Astrocyte (in vitro differentiated cells and primary cell): ENCODE data around the gene F10.

Experiments used
- EZH2 ChIP-seq: IDR thresholded peaks from 2 replicates; pipeline ENCODE4 v1.6.1; 2012; ENCODE audit warnings: mild to moderate bottlenecking, low read length, inconsistent platforms; ENCODE audit not compliant: insufficient read depth
- TF ChIP-seq, protein P1 (sequence below): IDR thresholded peaks from 2 replicates; pipeline ENCODE4 v1.5.1; 2011; ENCODE audit warnings: low read depth, mild to moderate bottlenecking, inconsistent platforms, low read length, moderate library complexity; ENCODE audit not compliant: insufficient read depth

DNA sequence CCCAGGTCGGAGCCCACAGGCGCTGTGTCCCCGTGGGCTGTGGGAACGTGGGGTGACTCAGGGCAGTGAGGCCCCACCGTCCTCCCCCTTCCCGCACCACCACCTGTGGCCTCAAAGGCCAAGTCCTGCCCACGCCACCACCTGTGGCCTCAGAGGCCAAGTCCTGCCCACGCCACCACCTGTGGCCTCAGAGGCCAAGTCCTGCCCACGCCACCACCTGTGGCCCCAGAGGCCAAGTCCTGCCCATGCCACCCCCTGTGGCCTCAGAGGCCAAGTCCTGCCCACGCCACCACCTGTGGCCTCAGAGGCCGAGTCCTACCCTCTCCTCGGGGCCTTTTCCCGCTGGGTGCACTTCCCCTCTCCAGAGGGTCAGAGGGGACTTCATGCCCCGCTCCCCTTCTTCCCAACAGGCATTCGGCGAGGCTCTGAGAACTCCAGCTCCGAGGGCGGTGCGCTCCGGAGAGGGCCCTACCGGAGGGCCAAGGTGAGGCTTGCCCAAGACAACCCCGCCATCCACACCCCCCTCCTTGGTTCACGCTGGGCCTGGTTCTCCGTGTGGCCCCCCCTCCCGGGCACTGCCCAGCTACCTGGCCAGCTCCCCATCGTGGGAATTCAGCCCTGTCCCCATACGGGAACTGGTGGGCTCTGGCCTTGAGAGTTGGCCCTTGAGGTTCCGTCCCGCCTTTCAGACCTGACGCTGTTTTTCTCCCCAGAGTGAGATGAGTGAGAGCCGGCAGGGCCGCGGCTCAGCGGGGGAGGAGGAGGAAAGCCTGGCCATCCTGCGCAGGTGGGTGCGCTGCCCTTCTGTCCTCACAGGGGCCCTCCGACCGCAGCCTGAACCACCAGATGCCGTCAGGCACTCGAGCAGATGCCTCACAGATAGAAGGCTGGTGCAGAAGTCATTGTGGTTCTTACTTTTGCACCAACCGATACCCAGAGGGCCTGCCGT lies 44.4 kb upstream of the F10 start:
- TF ChIP-seq, protein P1, sequence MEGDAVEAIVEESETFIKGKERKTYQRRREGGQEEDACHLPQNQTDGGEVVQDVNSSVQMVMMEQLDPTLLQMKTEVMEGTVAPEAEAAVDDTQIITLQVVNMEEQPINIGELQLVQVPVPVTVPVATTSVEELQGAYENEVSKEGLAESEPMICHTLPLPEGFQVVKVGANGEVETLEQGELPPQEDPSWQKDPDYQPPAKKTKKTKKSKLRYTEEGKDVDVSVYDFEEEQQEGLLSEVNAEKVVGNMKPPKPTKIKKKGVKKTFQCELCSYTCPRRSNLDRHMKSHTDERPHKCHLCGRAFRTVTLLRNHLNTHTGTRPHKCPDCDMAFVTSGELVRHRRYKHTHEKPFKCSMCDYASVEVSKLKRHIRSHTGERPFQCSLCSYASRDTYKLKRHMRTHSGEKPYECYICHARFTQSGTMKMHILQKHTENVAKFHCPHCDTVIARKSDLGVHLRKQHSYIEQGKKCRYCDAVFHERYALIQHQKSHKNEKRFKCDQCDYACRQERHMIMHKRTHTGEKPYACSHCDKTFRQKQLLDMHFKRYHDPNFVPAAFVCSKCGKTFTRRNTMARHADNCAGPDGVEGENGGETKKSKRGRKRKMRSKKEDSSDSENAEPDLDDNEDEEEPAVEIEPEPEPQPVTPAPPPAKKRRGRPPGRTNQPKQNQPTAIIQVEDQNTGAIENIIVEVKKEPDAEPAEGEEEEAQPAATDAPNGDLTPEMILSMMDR = no peak
- no peak for TF ChIP-seq EZH2
